Activated CD4-positive, CD25-positive, alpha-beta regulatory T cell (primary cell): Measurements from ENCODE around the gene TM9SF4.
"Not testable (repeated sequence)": the region's sequence is repeated elsewhere in the genome, so short reads cannot be mapped to it uniquely, and the experiment has no call there.

Experiments
- DNase-seq, 4 experiments: peaks; one replicate each; lab custom pipeline; 2025; lab: John Stamatoyannopoulos, UW

Gene TM9SF4

GRCh38 chr20:32188376-32189122, 79.0 kb downstream of the TM9SF4 start:
- DNase-seq = no peak

GRCh38 chr20:32189123-32189410, 79.6 kb downstream of the TM9SF4 start:
- no peak for DNase-seq

GRCh38 chr20:32189691-32190615, 80.4 kb downstream of the TM9SF4 start:
- DNase-seq = peak in 1 of 4 experiments; percentile 12

GRCh38 chr20:32190616-32191415, 81.3 kb downstream of the TM9SF4 start:
- no peak for DNase-seq

- DNase-seq = no peak
Observed at GRCh38 chr20:32191422-32191821, 81.9 kb downstream of the TM9SF4 start.

GRCh38 chr20:32191873-32192272, 82.4 kb downstream of the TM9SF4 start:
- no peak for DNase-seq

GRCh38 chr20:32192698-32193097, 83.2 kb downstream of the TM9SF4 start:
- DNase-seq = no peak

GRCh38 chr20:32193336-32193735, 83.8 kb downstream of the TM9SF4 start:
- not testable (repeated sequence) for DNase-seq

- DNase-seq = no peak
Observed at GRCh38 chr20:32193996-32194395, 84.5 kb downstream of the TM9SF4 start.

GRCh38 chr20:32195581-32195980, 86.1 kb downstream of the TM9SF4 start:
- no peak for DNase-seq

- DNase-seq = not testable (repeated sequence)
Observed at GRCh38 chr20:32196613-32197012, 87.1 kb downstream of the TM9SF4 start.

- not testable (repeated sequence) for DNase-seq
Observed at GRCh38 chr20:32197136-32197535, 87.6 kb downstream of the TM9SF4 start.

- no peak for DNase-seq
Observed at GRCh38 chr20:32199006-32199405, 89.5 kb downstream of the TM9SF4 start.

GRCh38 chr20:32201296-32201976, 91.9 kb downstream of the TM9SF4 start:
- no peak for DNase-seq

GRCh38 chr20:32201977-32202363, 92.5 kb downstream of the TM9SF4 start:
- no peak for DNase-seq

GRCh38 chr20:32203356-32204204, 94.1 kb downstream of the TM9SF4 start:
- DNase-seq = no peak

GRCh38 chr20:32204205-32205109, 94.9 kb downstream of the TM9SF4 start:
- DNase-seq = peak in 2 of 4 experiments; percentile 41 to 44

- no peak for DNase-seq
Observed at GRCh38 chr20:32205110-32205842, 95.8 kb downstream of the TM9SF4 start.
